Right renal cortex interstitium (tissue), 3 donors: ENCODE data around the gene ARSI. TPM values are rescaled to one million over a fixed set of nuclear protein-coding genes. Genes with fewer than 3 reads are reported as not detected.

Experiments used
- DNase-seq, 3 donors: peaks; one replicate each; pipeline ENCODE4 v3.0.0-alpha.2; 2013; ENCODE audit warnings: low read depth in 3 of 3, low spot score in 2 of 3
- polyA plus RNA-seq, 3 donors: library from polyadenylated mRNA; unstranded; fragments of 120-200 nt; gene quantifications; one replicate each; pipeline ENCODE4 v1.2.1, GENCODE V29; 2013; ENCODE audit not compliant: insufficient read length in 3 of 3

The ARSI gene
- polyA plus RNA-seq, 3 donors, result 2.6 to 3.2 (median 2.7) TPM

GRCh38 chr5:150328515-150328914 lies 25.8 kb upstream of the ARSI start:
- DNase-seq, result no peak

GRCh38 chr5:150327139-150327538 lies 24.4 kb upstream of the ARSI start:
- DNase-seq, result no peak

DNA sequence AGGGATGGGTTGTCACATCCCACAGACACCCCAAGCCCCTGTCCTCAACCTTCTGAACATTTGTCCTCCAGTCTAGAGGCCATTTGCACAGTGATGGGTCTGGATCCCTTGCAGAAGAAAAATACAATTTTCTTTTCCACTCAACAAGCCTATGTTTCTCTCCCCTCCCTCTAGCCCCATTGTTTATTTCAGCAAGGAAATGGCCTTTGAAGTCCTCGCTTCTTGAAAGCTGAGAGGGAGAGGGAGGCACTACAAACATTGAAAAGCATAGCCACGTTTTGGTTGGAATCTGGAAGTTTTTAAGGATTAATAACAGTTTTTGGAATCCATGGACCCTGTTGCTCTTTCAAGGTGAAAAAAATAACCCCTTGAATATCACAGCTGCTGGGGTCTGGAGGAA lies 24.0 kb upstream of the ARSI start:
- DNase-seq, result no peak

- no peak for DNase-seq
Measured at GRCh38 chr5:150325426-150325825, 22.7 kb upstream of the ARSI start.

- DNase-seq, result no peak
Measured at GRCh38 chr5:150323819-150324218, 21.1 kb upstream of the ARSI start.

DNA sequence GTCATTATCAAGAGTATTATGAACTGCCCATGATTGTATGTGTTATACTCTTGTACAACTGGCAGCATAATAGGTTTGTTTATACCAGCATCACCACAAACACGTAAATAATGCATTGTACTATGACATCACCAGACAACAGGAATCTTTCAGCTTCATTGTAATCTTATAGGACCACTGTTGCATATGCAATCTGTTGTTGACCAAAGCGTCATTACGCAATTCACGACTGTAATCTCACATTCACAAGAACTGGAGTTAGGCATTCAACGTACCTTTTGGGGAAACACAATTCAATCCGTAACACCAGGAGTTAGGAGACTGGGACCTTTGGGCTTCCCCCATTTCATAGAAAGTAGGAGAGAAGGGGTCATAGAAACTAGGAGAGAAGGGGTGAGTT lies 20.4 kb upstream of the ARSI start:
- DNase-seq, result no peak

GRCh38 chr5:150322202-150322601 lies 19.5 kb upstream of the ARSI start:
- no peak for DNase-seq

- DNase-seq, result no peak
Measured at GRCh38 chr5:150321784-150322183, 19.1 kb upstream of the ARSI start.

- DNase-seq, result no peak
Measured at GRCh38 chr5:150321211-150321610, 18.5 kb upstream of the ARSI start.

DNA sequence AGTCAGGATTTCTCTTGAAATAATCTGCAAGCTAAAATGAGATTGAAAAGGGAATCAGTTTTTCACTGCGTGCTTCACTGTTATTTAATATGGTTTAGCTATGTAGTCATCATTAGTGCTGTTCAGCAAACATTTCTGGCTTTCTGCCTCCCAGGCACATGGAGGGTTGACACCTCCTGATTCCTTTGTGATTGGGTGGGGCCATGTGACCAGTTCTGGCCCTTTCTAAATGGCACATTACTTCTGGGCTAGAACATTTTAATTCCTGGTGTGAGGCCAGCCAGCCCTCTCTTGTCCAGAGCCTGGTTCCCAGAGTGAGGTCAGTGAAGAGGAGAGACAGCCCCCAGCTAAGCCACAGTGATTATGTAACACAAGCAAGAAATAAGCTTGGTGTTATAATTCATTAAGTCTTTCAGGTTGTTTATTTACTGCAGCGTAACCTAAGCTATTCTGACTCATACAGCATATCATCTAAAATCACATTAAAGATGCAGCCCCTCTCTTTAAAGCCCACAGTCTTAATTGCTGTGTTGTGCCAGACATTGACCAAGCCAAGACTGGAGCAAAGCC lies 17.4 kb upstream of the ARSI start:
- no peak for DNase-seq

GRCh38 chr5:150319484-150319790 lies 16.7 kb upstream of the ARSI start:
- no peak for DNase-seq

DNA sequence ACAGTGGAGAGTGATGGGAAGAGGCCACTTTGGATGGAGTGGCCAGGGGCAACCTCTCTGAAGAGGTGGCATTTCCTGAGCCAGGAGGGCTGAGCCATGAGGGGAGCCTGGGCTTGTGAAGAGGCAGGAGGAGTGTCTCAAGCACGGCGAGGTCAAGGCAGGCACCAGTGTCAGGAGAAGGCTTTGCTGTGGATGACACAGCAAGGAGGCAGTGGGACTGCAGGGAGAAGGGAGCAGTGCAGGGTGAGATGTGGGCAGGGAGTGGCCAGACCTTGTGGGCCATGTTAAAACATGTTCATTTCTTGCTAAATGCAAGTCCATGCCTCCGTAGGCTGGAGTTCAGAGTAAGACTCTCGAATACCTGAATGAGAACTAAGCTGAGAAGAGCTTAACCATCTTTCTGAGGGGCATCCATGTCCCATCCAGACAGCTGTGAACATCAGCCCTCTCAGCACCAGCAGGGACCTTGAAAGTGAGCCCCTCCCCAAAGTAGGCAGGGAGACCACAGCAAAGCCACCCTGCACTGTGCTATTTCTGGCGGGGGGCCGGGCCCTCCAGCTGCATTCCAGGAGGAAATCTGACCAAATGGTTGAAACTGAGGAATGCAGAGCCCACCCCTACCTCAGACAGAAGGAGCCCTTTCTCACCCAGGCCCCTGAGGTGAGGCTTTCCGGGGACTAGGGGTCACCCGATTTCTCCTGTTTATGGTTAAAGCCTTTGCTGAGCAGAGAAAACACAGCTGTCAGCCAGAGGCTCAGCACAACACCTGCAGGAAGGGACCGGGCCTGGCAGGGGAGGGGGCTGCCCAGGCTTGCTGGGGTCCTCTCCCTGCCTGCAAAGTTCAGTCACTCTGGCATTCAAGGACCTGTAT lies 16.1 kb upstream of the ARSI start:
- DNase-seq, result no peak

DNA sequence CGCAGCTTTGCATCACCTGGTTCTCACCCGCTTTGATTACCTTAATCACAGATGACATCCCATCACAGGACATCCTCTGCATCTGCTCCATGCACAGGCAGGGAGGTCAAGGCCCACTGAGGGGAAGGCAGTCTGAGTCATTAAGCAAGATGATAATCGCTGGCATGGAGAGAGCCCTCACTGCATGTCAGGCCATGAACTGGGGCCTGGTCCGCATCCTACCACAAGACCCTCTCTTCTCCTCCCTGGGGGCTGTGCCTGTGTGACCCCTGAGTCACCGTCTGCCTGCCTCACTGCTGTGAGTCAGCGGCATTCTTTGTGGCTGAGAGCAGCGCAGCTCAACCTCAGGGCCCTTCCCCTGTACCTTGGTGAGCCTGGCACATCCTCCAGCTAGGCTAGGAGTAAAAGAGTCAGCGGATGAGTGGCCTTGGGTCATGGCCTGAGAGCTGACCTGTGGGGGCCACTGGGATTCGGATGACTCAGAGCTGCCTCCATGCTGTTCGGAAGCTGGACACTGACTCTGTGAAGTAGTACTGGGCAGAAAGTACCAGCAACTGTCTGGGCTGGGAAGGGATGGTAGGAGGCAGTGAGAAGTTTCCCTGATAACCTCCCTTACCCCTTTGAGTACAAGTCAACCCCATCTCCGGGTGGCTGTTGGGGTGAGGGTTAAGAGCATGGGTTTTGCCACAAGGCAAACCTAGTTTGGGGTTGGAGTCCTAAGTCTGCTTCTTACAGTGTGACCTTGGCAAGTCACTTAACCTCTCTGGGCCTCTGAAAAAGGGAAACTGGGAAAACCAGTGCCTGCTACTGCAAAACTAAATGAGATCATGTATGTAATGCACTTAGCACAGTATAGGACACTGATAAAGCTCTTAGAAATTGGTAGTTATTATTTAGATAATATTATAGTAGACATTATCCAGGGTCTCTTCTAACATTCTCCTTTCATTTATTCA lies 14.6 kb upstream of the ARSI start:
- DNase-seq, result no peak

- DNase-seq, result no peak
Measured at GRCh38 chr5:150316320-150316719, 13.6 kb upstream of the ARSI start.

GRCh38 chr5:150315245-150315644 lies 12.5 kb upstream of the ARSI start:
- no peak for DNase-seq

- DNase-seq, result no peak
Measured at GRCh38 chr5:150313921-150314716, 11.4 kb upstream of the ARSI start.

- no peak for DNase-seq
Measured at GRCh38 chr5:150313501-150313900, 10.8 kb upstream of the ARSI start.

GRCh38 chr5:150312518-150312917 lies 9.8 kb upstream of the ARSI start:
- no peak for DNase-seq

DNA sequence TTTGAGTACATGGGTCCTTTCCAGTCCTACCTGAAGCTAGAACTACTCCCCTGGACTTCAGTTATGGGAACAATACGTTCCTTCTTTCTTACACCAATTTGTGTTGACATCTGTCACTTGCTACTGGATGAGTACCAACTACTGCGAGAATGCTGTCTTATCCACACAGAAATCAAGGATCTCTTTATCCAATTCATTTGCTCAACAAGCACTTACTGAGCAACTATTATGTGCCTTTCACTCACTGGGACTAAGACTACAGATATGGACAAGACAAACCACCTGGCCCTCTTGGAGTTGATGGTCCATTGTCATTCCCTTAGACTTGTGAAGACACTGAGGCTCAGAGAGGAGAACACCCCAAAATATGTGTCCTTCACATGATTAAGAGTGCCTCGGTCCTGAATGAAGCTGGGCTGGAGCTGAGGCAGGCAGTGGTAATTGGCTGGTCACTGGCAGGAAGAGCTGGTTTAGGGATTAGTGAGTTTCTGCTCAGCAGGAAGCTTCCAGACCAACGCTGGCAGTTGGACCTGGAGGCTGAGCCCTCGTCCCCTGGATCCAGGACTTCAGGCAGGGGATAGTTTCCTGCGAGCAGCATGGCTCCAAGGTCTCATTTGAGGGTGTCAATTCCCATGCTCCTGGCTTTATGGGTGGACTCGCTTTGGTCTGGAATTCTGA lies 8.4 kb upstream of the ARSI start:
- DNase-seq, result no peak

- no peak for DNase-seq
Measured at GRCh38 chr5:150310246-150310645, 7.5 kb upstream of the ARSI start.
